Transverse colon (tissue), 4 donors: ENCODE measurements around the gene EIF2S1. TPM values are rescaled to one million over a fixed set of nuclear protein-coding genes. Genes with fewer than 3 reads are reported as not detected.
"Not testable (repeated sequence)": the region's sequence is repeated elsewhere in the genome, so short reads cannot be mapped to it uniquely, and the experiment has no call there.

Experiments used
- DNase-seq: peaks from one replicate; pipeline ENCODE4 v3.0.0-alpha.2; 2019
- H3K27ac ChIP-seq, 4 donors: fragments of 200-600 bp; sonication (generic); 2 replicates each; pipeline ENCODE4 v1.5.1; 2016 to 2018; ENCODE audit warnings: inconsistent platforms in 4 of 4
- H3K27me3 ChIP-seq: fragments of 200-600 bp; sonication (generic); 2 replicates; pipeline ENCODE4 v1.5.1; 2017; ENCODE audit warnings: inconsistent platforms
- H3K36me3 ChIP-seq, 4 donors: fragments of 200-600 bp; sonication (generic); 2 replicates each; pipeline ENCODE4 v1.5.1; 2017 to 2019; ENCODE audit warnings: inconsistent platforms in 4 of 4
- H3K4me1 ChIP-seq, 4 donors: fragments of 200-600 bp; sonication (generic); 2 replicates each; pipeline ENCODE4 v1.5.1; 2017 to 2020; ENCODE audit warnings: inconsistent platforms in 4 of 4
- H3K4me3 ChIP-seq, 4 donors: fragments of 200-600 bp; sonication (generic); 1 replicate in 1 of 4; 2 replicates in 3 of 4; pipeline versions ENCODE4 v1.5.1 to v1.6.1; 2017 to 2019; ENCODE audit warnings: inconsistent platforms in 4 of 4
- H3K9me3 ChIP-seq, 2 donors: fragments of 200-600 bp; sonication (generic); 2 replicates each; pipeline ENCODE4 v1.5.1; 2017 to 2019; ENCODE audit warnings: inconsistent platforms in 2 of 2
- CTCF ChIP-seq, 5 experiments: fragments of 200-600 bp in 3 of 5; fragments of 450-650 bp in 2 of 5; sonication (generic) in 3 of 5; IDR thresholded peaks; 1 replicate in 2 of 5; 2 replicates in 3 of 5; pipeline ENCODE4 v1.5.1; 2016 to 2017; ENCODE audit warnings: antibody characterized with exemption in 5 of 5, inconsistent platforms in 3 of 5, mild to moderate bottlenecking in 2 of 5, moderate library complexity in 1 of 5
- EP300 ChIP-seq: sonication (generic); formaldehyde crosslinking; IDR thresholded peaks from one replicate; pipeline ENCODE4 v1.6.1; 2017; ENCODE audit warnings: antibody characterized with exemption, low read depth
- POLR2A ChIP-seq: fragments of 450-650 bp; IDR thresholded peaks from one replicate; pipeline ENCODE4 v1.6.1; 2016; ENCODE audit warnings: antibody characterized with exemption, mild to moderate bottlenecking, moderate library complexity
- POLR2AphosphoS5 ChIP-seq, 3 donors: sonication (generic); formaldehyde crosslinking; IDR thresholded peaks; one replicate each; pipeline ENCODE4 v1.6.1; 2016; ENCODE audit warnings: antibody characterized with exemption in 3 of 3
- WGBS, 2 donors: methylation state at CpG; one replicate each; pipeline ENCODE4 v1.1.5; 2018; ENCODE audit warnings: low coverage in 1 of 2; 5-methylcytosine and 5-hydroxymethylcytosine counted together
- in situ Hi-C, 4 donors: fragments of 200-750 bp; cut with MboI; loops; one replicate each; pipeline versions ENCODE4 v1.15.0 to v1.15.1; 2017; ENCODE audit warnings: low sequenced_read_pairs in 3 of 4, low pct_ligation_motif_present in 1 of 4, low pct_unique_long_range_greater_than_20kb in 1 of 4
- intact Hi-C: fragments of 100-400 bp; cut with DNase I; formaldehyde crosslinking; loops from one replicate; pipeline ENCODE4 v1.15.1; 2023; ENCODE audit warnings: low total_unique reads
- total RNA-seq, 4 donors: library from RNA; depleted of rRNA; stranded (reverse); fragments of >200 nt; gene quantifications; one replicate each; pipeline ENCODE4 v1.1.0, GENCODE V29; 2016

The EIF2S1 gene
- total RNA-seq, 4 donors from 2014 or later = 7.1 to 51.7 (median 21.7) TPM

- Histone ChIP-seq H3K4me1 (no peaks in the 10 kb centered on the region), H3K27ac (no peak overlapping the region), H3K9me3 (no peaks in the 10 kb centered on the region), H3K36me3 (peaks cover 0 to 57% (median 12%) of the 10 kb centered on the region in 4 donors), H3K4me3 (no peak overlapping the region), H3K27me3 (no peaks in the 10 kb centered on the region)
- no peak for DNase-seq
- intact Hi-C loops = no loop called here
- TF ChIP-seq POLR2AphosphoS5 (IDR thresholded peaks at IDR 0.05) (no peak), POLR2A (no peak), CTCF (IDR thresholded peaks at IDR 0.05) (no peak), EP300 (no peak)
- in situ Hi-C loops = no loop called here
These were observed 41.0 kb upstream of the EIF2S1 start for GRCh38 chr14:67319142-67319541.

DNA sequence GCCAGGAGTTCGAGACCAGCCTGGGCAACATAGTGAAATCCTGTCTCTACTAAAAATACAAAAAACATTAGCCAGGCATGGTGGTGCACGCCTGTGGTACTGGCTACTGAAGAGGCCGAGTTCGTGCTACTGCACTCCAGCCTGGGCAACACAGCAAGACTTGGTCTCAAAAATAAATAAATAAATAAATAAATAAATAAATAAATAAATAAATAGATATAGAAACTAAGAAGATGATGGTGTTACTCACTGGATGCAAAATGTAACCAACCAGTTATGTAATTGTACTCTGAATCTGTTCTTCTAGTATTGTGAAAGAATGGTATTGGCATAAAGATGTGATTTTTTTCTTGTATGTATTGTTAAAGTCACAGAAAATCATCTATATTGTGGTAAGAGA, 30.5 kb upstream of the EIF2S1 start:
- in situ Hi-C loops, H3K27ac ChIP-seq, intact Hi-C loops, DNase-seq, H3K4me1 ChIP-seq, H3K4me3 ChIP-seq, H3K9me3 ChIP-seq, H3K27me3 ChIP-seq: not testable (repeated sequence)
- 97% methylated on average over 4 of the region's 4 CpGs; no CpG with 5 or more reads in 1 of the 2 donors for WGBS, 2 donors
- H3K36me3 ChIP-seq = peaks cover 0 to 31% (median 6%) of the 10 kb centered on the region in 4 donors

DNA sequence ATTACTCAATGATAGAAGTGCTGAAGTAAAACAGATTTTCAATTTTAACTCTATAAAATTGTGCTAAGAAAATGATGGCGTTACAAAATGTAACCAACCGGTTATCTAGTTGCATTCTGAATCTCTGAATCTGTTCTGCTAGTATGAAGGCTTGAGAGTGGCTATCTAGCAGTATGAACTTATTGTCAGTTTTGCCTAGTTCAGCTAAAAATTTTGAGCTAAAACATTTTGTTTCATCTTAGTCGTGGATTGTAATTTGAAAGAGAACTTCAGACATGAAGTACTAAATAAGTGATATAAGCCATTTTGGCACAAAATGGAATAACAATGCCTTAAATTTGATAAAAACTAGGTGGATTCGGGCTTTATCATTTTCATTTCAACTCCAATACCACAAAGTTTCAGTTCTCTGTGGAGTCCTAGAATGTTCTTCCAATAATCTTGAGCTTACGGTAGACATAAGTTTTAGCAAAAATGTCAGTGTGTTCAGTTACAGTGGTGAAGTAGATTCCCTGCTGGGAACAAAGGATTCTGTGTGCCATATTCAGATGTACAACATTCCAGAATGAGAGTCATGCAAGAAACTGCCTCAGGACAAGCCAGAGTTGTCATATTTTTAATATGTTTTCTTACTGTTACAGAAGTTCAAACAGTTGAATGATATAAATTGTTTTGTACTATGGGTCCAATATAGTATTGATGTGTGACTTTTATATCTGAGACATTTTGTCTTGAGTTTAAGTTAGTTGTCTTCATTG, 28.6 kb upstream of the EIF2S1 start:
- Histone ChIP-seq H3K4me1 (no peaks in the 10 kb centered on the region), H3K27me3 (no peaks in the 10 kb centered on the region), H3K4me3 (no peak overlapping the region), H3K27ac (no peak overlapping the region), H3K36me3 (peaks cover 0 to 34% (median 9%) of the 10 kb centered on the region in 4 donors), H3K9me3 (no peaks in the 10 kb centered on the region)
- WGBS, 2 donors = 80 to 92% methylated on average over 5 of the region's 5 CpGs
- in situ Hi-C loops = no loop called here
- intact Hi-C loops = no loop called here
- TF ChIP-seq CTCF (IDR thresholded peaks at IDR 0.05) (no peak), POLR2AphosphoS5 (IDR thresholded peaks at IDR 0.05) (no peak), POLR2A (no peak), EP300 (no peak)
- DNase-seq = no peak

DNA sequence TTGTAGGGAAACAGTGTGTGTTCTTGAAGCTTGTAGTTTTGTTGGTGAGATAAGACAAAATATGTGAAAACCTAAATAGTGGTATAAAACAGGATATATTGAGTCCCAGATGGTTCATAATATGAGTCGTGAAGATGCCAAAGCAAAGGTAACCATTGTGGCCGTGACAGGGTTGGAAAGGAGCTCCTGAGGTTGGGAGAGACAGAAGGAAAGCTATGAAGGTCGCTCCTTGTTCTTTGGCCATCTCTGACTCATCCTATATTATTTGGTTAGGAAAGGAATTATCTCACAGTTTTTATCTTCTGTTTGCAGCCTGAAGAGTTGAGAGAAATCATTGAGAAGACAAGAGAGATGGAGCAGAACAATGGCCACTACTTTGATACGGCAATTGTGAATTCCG, 27.7 kb upstream of the EIF2S1 start:
- Histone ChIP-seq H3K27ac (no peak overlapping the region), H3K9me3 (no peaks in the 10 kb centered on the region), H3K4me3 (no peak overlapping the region), H3K27me3 (no peaks in the 10 kb centered on the region), H3K36me3 (peaks cover 0 to 42% (median 14%) of the 10 kb centered on the region in 4 donors), H3K4me1 (no peaks in the 10 kb centered on the region)
- TF ChIP-seq CTCF (IDR thresholded peaks at IDR 0.05) (no peak), POLR2AphosphoS5 (IDR thresholded peaks at IDR 0.05) (no peak), EP300 (no peak), POLR2A (no peak)
- intact Hi-C loops = no loop called here
- 95% methylated on average over 5 of the region's 5 CpGs for WGBS, 2 donors
- no peak for DNase-seq
- in situ Hi-C loops = no loop called here

DNA sequence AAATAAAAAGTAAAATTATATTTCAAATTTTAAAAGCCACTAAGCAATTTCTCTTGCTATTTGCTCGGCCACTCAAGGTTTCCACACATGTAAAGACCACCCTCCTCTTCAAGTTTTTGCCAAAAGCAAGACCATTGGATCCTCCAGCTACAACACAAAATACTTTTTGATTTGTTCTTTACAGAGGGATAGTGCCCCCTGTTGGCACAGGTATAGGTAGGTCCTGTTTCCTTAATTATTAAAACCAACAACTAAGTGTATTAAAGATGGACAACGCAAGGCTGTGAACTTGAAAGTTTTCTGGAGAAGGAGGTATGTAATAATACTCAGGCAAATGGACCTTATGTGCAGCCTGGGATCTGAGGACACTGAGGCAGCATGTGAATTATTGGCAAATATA, 24.3 kb upstream of the EIF2S1 start:
- Histone ChIP-seq H3K27me3 (no peaks in the 10 kb centered on the region), H3K36me3 (peaks cover 0 to 70% (median 23%) of the 10 kb centered on the region in 4 donors), H3K27ac (no peak overlapping the region), H3K9me3 (no peaks in the 10 kb centered on the region), H3K4me1 (no peaks in the 10 kb centered on the region), H3K4me3 (no peak overlapping the region)
- no peak for TF ChIP-seq POLR2A
- TF ChIP-seq CTCF (IDR thresholded peaks at IDR 0.05) = peak in 3 of 5 experiments; percentile 14 to 36 (median 23)
- 83 to 92% methylated on average over 2 of the region's 2 CpGs for WGBS, 2 donors
- in situ Hi-C loops = no loop called here
- intact Hi-C loops = no loop called here
- no peak for DNase-seq

- intact Hi-C loops = not testable (repeated sequence)
These were observed 18.9 kb upstream of the EIF2S1 start for GRCh38 chr14:67341231-67341630.

More at GRCh38 chr14:67341231-67341630, 18.9 kb upstream of the EIF2S1 start:
- H3K27me3 ChIP-seq, H3K27ac ChIP-seq, H3K4me1 ChIP-seq, in situ Hi-C loops, DNase-seq, H3K9me3 ChIP-seq, H3K4me3 ChIP-seq: not testable (repeated sequence)
- H3K36me3 ChIP-seq = peaks cover 0 to 69% (median 29%) of the 10 kb centered on the region in 4 donors
- WGBS, 2 donors = 97% methylated on average over 19 of the region's 31 CpGs; no CpG with 5 or more reads in 1 of the 2 donors
